ENCODE measurements around the gene CD81. TPM values are rescaled to one million over a fixed set of nuclear protein-coding genes. Genes with fewer than 3 reads are reported as not detected.

CD81 gene
- total RNA-seq, 1 donor from 2014 or later: 424 TPM

GRCh38 chr11:2413742-2414579 lies 36.9 kb downstream of the CD81 start:
- no peaks in the 10 kb centered on the region for H3K4me1 Mint-ChIP-seq (ENCODE audit: unreplicated experiment)
- TF ChIP-seq, protein P1, sequence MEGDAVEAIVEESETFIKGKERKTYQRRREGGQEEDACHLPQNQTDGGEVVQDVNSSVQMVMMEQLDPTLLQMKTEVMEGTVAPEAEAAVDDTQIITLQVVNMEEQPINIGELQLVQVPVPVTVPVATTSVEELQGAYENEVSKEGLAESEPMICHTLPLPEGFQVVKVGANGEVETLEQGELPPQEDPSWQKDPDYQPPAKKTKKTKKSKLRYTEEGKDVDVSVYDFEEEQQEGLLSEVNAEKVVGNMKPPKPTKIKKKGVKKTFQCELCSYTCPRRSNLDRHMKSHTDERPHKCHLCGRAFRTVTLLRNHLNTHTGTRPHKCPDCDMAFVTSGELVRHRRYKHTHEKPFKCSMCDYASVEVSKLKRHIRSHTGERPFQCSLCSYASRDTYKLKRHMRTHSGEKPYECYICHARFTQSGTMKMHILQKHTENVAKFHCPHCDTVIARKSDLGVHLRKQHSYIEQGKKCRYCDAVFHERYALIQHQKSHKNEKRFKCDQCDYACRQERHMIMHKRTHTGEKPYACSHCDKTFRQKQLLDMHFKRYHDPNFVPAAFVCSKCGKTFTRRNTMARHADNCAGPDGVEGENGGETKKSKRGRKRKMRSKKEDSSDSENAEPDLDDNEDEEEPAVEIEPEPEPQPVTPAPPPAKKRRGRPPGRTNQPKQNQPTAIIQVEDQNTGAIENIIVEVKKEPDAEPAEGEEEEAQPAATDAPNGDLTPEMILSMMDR (IDR thresholded peaks at IDR 0.05; ENCODE audit: unreplicated experiment): no peak
- no peak overlapping the region for H3K4me3 Mint-ChIP-seq (ENCODE audit: unreplicated experiment)
- no peak for DNase-seq (ENCODE audit: low spot score)
- no peaks in the 10 kb centered on the region for H3K36me3 Mint-ChIP-seq (ENCODE audit: low read depth, unreplicated experiment)
- no peak overlapping the region for H3K27ac Mint-ChIP-seq (ENCODE audit: unreplicated experiment)
- H3K9me3 Mint-ChIP-seq (ENCODE audit: unreplicated experiment): no peaks in the 10 kb centered on the region
- peaks cover 4% of the 10 kb centered on the region for H3K27me3 Mint-ChIP-seq (ENCODE audit: unreplicated experiment)

DNA sequence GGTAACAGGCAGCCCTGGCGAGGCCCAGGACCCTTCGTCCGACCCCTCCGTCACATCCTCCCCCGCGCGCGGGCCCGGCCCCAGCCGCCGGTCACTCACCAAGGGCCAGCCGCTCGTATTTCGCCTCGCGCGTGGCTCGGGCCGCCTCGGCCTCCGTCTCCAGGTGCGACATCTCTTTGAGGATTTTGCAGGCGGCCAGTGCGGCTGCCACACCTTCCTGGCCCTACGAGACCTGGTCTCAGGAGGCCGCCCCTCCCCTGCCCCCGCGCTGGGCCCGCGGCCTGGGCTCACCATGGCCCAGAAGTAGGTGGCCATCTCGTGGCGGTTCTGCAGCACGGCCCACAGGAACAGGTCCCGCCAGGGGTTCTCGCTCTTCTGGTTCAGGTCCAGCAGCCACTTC lies 37.5 kb downstream of the CD81 start:
- Mint-ChIP-seq H3K36me3 (ENCODE audit: low read depth, unreplicated experiment) (no peaks in the 10 kb centered on the region), H3K9me3 (ENCODE audit: unreplicated experiment) (no peaks in the 10 kb centered on the region), H3K4me1 (ENCODE audit: unreplicated experiment) (no peaks in the 10 kb centered on the region), H3K4me3 (ENCODE audit: unreplicated experiment) (no peak overlapping the region), H3K27ac (ENCODE audit: unreplicated experiment) (no peak overlapping the region), H3K27me3 (ENCODE audit: unreplicated experiment) (peaks cover 4% of the 10 kb centered on the region)
- TF ChIP-seq, protein P1 (IDR thresholded peaks at IDR 0.05; ENCODE audit: unreplicated experiment): no peak
- no peak for DNase-seq (ENCODE audit: low spot score)

GRCh38 chr11:2415171-2415570 lies 38.1 kb downstream of the CD81 start:
- Mint-ChIP-seq H3K27ac (ENCODE audit: unreplicated experiment) (no peak overlapping the region), H3K27me3 (ENCODE audit: unreplicated experiment) (peaks cover 4% of the 10 kb centered on the region), H3K36me3 (ENCODE audit: low read depth, unreplicated experiment) (no peaks in the 10 kb centered on the region), H3K4me3 (ENCODE audit: unreplicated experiment) (no peak overlapping the region), H3K9me3 (ENCODE audit: unreplicated experiment) (no peaks in the 10 kb centered on the region), H3K4me1 (ENCODE audit: unreplicated experiment) (no peaks in the 10 kb centered on the region)
- DNase-seq (ENCODE audit: low spot score): no peak
- TF ChIP-seq, protein P1 (IDR thresholded peaks at IDR 0.05; ENCODE audit: unreplicated experiment): no peak

DNA sequence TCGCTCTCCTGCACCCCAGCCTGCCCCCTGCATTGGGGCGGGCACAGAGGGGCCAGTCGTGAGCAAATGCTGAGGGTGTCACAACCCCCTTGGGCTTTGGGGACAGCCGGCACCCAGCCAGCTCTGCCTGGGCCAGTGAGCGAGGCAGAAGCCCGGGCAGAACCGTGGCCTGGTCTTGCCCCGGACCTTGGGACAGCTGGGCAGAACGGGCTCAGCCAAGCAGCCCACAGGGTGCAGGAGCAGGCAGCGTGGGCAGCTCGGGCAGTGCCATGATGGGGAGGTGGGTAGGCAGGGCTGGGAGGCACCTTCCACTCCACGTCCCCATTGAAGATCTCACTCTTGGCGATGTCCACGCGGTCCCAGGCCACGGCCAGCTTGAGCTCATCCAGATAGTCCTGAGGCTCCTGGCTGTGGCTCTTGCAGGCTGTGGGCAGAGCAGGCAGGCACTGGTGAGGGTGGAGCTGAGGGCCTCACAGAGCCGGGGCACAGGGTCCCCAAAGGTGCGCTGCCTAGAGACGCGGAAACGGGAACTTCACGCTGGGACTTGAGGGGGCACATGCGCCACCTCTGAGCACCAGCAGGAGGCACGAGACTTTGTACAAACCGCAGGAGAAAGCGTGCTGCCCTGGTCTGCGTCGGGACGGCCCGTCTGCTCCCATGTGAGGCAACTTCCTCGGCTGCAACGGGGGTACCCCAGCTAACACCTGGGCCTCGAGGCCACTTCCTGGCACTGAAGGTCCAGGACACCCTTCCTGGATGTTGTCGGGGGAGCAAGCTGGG lies 38.7 kb downstream of the CD81 start:
- no peak for DNase-seq (ENCODE audit: low spot score)
- peaks cover 4% of the 10 kb centered on the region for H3K27me3 Mint-ChIP-seq (ENCODE audit: unreplicated experiment)
- H3K4me3 Mint-ChIP-seq (ENCODE audit: unreplicated experiment): no peak overlapping the region
- no peaks in the 10 kb centered on the region for H3K9me3 Mint-ChIP-seq (ENCODE audit: unreplicated experiment)
- TF ChIP-seq, protein P1 (IDR thresholded peaks at IDR 0.05; ENCODE audit: unreplicated experiment): no peak
- H3K4me1 Mint-ChIP-seq (ENCODE audit: unreplicated experiment): no peaks in the 10 kb centered on the region
- H3K36me3 Mint-ChIP-seq (ENCODE audit: low read depth, unreplicated experiment): no peaks in the 10 kb centered on the region
- no peak overlapping the region for H3K27ac Mint-ChIP-seq (ENCODE audit: unreplicated experiment)

GRCh38 chr11:2416765-2417164 lies 39.7 kb downstream of the CD81 start:
- no peaks in the 10 kb centered on the region for H3K9me3 Mint-ChIP-seq (ENCODE audit: unreplicated experiment)
- H3K36me3 Mint-ChIP-seq (ENCODE audit: low read depth, unreplicated experiment): no peaks in the 10 kb centered on the region
- no peak overlapping the region for H3K27ac Mint-ChIP-seq (ENCODE audit: unreplicated experiment)
- H3K4me1 Mint-ChIP-seq (ENCODE audit: unreplicated experiment): no peaks in the 10 kb centered on the region
- H3K4me3 Mint-ChIP-seq (ENCODE audit: unreplicated experiment): no peak overlapping the region
- DNase-seq (ENCODE audit: low spot score): no peak
- TF ChIP-seq, protein P1 (IDR thresholded peaks at IDR 0.05; ENCODE audit: unreplicated experiment): no peak
- peaks cover 2% of the 10 kb centered on the region for H3K27me3 Mint-ChIP-seq (ENCODE audit: unreplicated experiment)
